Articular chondrocyte of knee joint (primary cell): ENCODE measurements around the gene ANO8. TPM values are rescaled to one million over a fixed set of nuclear protein-coding genes. Genes with fewer than 3 reads are reported as not detected.

Experiments used
- total RNA-seq: library from RNA; depleted of rRNA; stranded (reverse); fragments of >200 nt; gene quantifications from 2 replicates; pipeline ENCODE4 v1.2.3, GENCODE V29; 2012

Gene ANO8
- 2.6 and 3.5 TPM in 2 replicates for total RNA-seq

GRCh38 chr19:17334414-17335409, at the start of gene ANO8:
ANO8 (minus strand) TSS chr19:17334855; CDS start chr19:17334670, 185 bp downstream.

GRCh38 chr19:17376935-17377600, 42.4 kb upstream of the ANO8 start, which contains the start of gene PLVAP:
PLVAP (minus strand) TSS chr19:17377342; CDS start chr19:17377288, 54 bp downstream.

DNA sequence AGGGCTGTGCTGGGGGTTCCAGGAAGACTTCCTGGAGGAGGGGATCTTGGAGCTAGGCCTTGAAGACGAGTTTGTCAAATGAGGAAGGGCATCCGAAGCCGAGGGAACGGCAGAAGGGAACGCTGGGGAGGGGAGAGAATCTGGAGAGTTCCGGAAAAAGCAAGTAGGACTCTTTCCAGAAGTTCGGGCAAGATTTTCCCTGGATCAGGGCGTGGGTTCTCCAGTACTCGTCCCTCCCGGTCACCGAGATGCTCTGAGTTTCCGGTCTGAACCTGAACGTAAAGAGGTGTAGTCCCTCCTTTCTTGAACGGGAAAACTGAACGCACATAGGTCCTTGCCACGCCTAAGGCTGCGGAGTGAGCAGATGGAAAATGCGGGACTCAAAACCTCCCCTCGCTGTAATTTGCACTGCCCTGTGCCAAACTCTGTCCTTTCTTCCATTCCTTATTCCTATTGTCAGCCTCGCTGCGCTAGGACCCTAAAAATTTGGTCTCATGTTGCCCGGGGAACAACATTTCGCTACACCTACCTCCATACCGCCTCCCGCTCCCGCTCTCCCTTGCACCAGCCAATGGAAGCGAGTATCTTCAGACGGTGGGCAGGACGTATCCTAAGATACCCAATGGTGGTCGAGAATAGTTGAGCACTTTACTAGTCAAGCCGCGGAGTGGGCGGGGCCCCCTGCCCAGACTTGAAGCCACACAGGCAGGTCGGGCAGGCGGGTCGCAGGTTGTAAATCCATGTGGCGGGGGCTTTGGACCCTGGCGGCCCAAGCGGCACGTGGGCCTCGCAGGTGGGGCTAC, 2.4 kb upstream of the ANO8 start, which contains the start of gene GTPBP3:
TSS of gene GTPBP3 (plus strand) at position 682 of the 803 bp plus-strand sequence. CDS start at position 741, 59 bp downstream.

DNA sequence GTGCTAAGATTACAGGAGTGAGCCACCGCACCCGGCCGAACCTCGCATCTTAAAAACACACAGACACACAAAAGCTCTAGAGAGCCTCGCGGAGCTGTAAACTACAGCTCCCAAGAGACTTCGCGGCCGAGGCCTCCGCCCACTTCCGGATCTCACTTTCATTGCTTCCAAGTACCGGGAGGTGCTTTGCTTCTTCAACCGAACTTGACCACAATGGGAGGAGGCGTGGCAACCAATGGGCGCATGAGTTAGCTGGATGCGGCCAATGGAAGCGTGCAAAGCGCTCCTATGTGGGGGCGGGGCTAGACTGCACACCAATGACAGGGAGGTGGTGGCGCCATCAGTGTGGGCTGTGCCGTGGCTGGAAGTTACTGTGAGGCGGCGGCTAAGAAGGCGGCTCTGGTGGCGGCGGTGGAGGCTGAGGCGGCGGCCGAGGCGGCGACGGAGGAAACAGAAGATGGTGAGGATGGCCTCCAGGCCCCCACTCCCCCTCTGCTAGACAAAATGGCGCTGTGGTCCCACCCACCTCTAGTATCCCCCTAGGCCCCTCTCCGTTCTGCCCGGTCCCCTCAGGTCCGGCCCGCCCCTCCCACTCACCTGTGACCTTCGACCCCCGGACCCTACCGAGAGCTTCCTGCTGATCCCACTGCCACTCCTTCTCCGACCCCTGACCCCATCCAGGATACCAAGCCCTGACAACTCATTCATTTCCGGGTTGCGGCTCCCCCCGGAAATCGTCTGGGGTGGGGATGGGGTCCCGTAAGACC, 25.3 kb downstream of the ANO8 start, which contains the start of gene DDA1:
TSS of gene DDA1 (plus strand) at position 366 of the 767 bp plus-strand sequence. CDS start at position 458, 92 bp downstream.

GRCh38 chr19:17305517-17306284, 29.0 kb downstream of the ANO8 start, which contains the start of gene MRPL34:
MRPL34 (plus strand) TSS chr19:17305872; CDS start chr19:17305893, 21 bp downstream.

DNA sequence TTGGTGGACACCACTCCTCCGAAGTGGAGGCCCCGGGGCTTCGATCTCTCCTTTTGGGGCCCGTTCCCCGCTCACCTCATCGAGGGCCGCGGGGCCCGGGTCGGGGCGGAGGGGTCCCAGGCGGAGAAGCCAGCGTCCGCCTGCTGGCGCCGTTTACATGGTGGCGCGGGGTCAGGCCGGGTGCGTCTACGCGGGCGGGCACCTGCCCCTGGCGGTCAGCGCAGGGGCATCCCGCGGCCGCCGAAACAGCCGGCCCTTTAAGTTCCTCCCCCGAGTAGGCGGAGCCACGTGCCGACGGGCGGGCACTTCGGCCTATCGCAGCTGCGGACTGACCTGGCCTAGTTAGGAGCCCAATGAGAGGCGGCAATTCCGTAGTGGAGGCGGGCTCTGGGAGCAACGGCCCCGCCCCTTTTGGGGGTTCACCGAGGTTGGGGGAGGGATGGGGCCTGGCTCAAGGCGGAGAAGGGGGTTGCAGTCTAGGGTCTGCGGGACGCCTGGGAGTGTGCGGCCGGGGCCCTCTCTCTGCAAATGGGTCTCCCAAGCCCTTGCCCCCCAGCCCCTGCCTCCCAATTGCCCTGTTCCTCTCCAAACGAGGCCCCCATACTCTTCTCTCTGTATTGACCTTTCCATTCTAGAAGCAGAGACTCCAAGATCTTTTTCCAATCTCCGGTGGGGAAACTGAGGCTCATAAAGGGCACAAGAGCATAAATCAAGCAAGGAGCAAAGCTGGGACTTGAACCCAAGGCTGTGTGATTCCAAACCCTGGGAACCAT, 31.3 kb downstream of the ANO8 start, which contains the start of gene ABHD8:
TSS of gene ABHD8 (minus strand) at position 259 of the 773 bp plus-strand sequence. CDS start 1,809 bp downstream, outside the sequence.

DNA sequence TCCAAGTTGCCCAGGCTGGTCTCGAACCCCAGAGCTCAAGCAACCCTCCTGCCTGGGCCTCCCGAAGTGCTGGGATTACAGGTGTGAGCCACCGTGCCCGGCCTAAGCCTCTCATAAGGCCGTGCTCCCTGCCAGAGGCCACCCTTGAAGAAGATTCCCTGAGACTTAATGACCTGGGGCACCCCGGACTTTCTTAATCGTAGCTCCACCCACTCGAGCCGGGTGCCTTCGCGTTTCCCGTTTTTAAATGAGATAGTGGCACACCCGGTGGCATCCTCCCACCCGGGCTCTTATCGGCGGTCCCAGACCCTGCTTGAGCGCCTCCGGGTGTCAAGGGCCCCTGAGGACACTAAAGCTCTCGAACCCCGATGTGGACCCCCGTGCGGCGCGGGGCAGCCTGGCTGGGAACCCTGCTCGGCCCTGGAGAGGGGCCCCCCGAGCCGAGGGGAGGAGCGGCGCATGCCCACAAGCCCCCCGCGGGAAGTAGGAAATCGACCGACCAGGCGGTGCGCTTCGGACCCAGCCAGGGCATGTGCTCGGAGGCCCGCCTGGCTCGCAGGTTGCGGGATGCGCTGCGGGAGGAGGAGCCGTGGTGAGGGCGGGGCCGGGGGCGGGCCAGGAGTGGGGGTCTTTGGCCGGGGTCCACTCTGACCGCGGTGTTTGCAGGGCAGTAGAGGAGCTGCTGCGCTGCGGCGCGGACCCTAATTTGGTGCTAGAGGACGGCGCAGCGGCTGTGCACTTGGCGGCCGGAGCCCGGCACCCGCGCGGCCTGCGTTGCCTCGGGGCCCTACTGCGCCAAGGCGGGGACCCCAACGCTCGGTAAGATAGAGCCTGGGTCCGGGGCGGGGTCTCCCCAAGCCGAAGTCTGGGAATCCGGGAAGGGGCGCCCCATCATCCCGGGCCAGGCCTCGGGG, 53.0 kb downstream of the ANO8 start, which contains the start of gene ANKLE1:
TSS of gene ANKLE1 (plus strand) at position 511 of the 914 bp plus-strand sequence. CDS start at position 531, 20 bp downstream.

Other genes starting within 250 kb of the ANO8 start
- 20.3 and 22.7 TPM in 2 replicates for gene USE1, start 119.5 kb downstream of the ANO8 start, total RNA-seq
- 3.7 and 4.1 TPM in 2 replicates for gene OCEL1, start 108.6 kb downstream of the ANO8 start, total RNA-seq
- 20.8 and 27.7 TPM in 2 replicates for gene NR2F6, start 88.9 kb downstream of the ANO8 start, total RNA-seq
- gene USHBP1, start 70.1 kb downstream of the ANO8 start, total RNA-seq = not detected in 2 replicates
- gene BABAM1, start 67.4 kb downstream of the ANO8 start, total RNA-seq = 59.5 and 63.5 TPM in 2 replicates
- gene ANKLE1, start 53.0 kb downstream of the ANO8 start, total RNA-seq = 0.26 TPM in 1 of 2 replicates, not detected in the other
- gene ABHD8, start 31.4 kb downstream of the ANO8 start, total RNA-seq = 9.0 and 10.5 TPM in 2 replicates
- 19.7 and 23.7 TPM in 2 replicates for gene MRPL34, start 29.0 kb downstream of the ANO8 start, total RNA-seq
- 11.8 and 22.7 TPM in 2 replicates for gene DDA1, start 25.3 kb downstream of the ANO8 start, total RNA-seq
- gene GTPBP3, start 2.7 kb upstream of the ANO8 start, total RNA-seq = 4.8 and 9.4 TPM in 2 replicates
- not detected in 2 replicates for gene PLVAP, start 42.5 kb upstream of the ANO8 start, total RNA-seq
- gene CCDC194, start 59.3 kb upstream of the ANO8 start, total RNA-seq = 0.22 TPM in 1 of 2 replicates, not detected in the other
- gene BST2, start 70.8 kb upstream of the ANO8 start, total RNA-seq = 0.65 and 1.2 TPM in 2 replicates
- 24.5 and 42.3 TPM in 2 replicates for gene MVB12A, start 85.2 kb upstream of the ANO8 start, total RNA-seq
- gene TMEM221, start 113.8 kb upstream of the ANO8 start, total RNA-seq = 0.22 TPM in 1 of 2 replicates, not detected in the other
- gene NXNL1, start 126.1 kb upstream of the ANO8 start, total RNA-seq = not detected in 2 replicates
- 12.0 and 13.5 TPM in 2 replicates for gene SLC27A1, start 135.7 kb upstream of the ANO8 start, total RNA-seq
- gene PGLS, start 176.8 kb upstream of the ANO8 start, total RNA-seq = 52.5 and 55.2 TPM in 2 replicates
- gene COLGALT1, start 220.8 kb upstream of the ANO8 start, total RNA-seq = 55.5 and 55.7 TPM in 2 replicates